OCI-LY1 (cell line): ENCODE data around the gene CEP112.

Experiments
- CTCF ChIP-seq: fragments of 200-600 bp; sonication (generic), shearing (Covaris generic); IDR thresholded peaks from 2 replicates; pipeline ENCODE4 v1.5.1; 2017; ENCODE audit warnings: mild to moderate bottlenecking, antibody characterized with exemption, low read length, moderate library complexity, mixed read lengths
- EZH2 ChIP-seq: fragments of 200-600 bp; sonication (generic), shearing (Covaris generic); IDR thresholded peaks from 2 replicates; pipeline ENCODE4 v1.8.0; 2017; ENCODE audit warnings: borderline replicate concordance, mixed run types, mild to moderate bottlenecking, antibody characterized with exemption, low read length, moderate library complexity, mixed read lengths

- TF ChIP-seq CTCF (no peak), EZH2 (no peak)
Measured at GRCh38 chr17:66178642-66179041, 13.3 kb downstream of the CEP112 start.
